ENCODE data around the gene HOXB4.

The HOXB4 gene

GRCh38 chr17:48549914-48550501, 28.1 kb downstream of the HOXB4 start:
- H3K4me3 ChIP-seq (replicated peaks; ENCODE audit: low read depth, low read length): no peak overlapping the region
- DNase-seq (ENCODE audit: extremely low read depth, insufficient read length): no peak
- H3K36me3 ChIP-seq (ENCODE audit: control insufficient read depth, insufficient read depth, low read length): no peaks in the 10 kb centered on the region
- no peak for TF ChIP-seq CTCF (IDR thresholded peaks at IDR 0.05; ENCODE audit: insufficient read depth, low read length, poor library complexity, severe bottlenecking)
- H3K27me3 ChIP-seq (replicated peaks; ENCODE audit: control insufficient read depth, insufficient read depth, low read length): no peaks in the 10 kb centered on the region

- Histone ChIP-seq H3K27me3 (replicated peaks; ENCODE audit: control insufficient read depth, insufficient read depth, low read length) (no peaks in the 10 kb centered on the region), H3K36me3 (ENCODE audit: control insufficient read depth, insufficient read depth, low read length) (no peaks in the 10 kb centered on the region), H3K4me3 (replicated peaks; ENCODE audit: low read depth, low read length) (no peak overlapping the region)
- DNase-seq (ENCODE audit: extremely low read depth, insufficient read length): no peak
- no peak for TF ChIP-seq CTCF (IDR thresholded peaks at IDR 0.05; ENCODE audit: insufficient read depth, low read length, poor library complexity, severe bottlenecking)
These were observed 28.9 kb downstream of the HOXB4 start for GRCh38 chr17:48549281-48549630.

GRCh38 chr17:48548523-48549280, 29.4 kb downstream of the HOXB4 start:
- no peak for DNase-seq (ENCODE audit: extremely low read depth, insufficient read length)
- Histone ChIP-seq H3K36me3 (ENCODE audit: control insufficient read depth, insufficient read depth, low read length) (no peaks in the 10 kb centered on the region), H3K4me3 (replicated peaks; ENCODE audit: low read depth, low read length) (no peak overlapping the region), H3K27me3 (replicated peaks; ENCODE audit: control insufficient read depth, insufficient read depth, low read length) (no peaks in the 10 kb centered on the region)
- no peak for TF ChIP-seq CTCF (IDR thresholded peaks at IDR 0.05; ENCODE audit: insufficient read depth, low read length, poor library complexity, severe bottlenecking)

- no peak for DNase-seq (ENCODE audit: extremely low read depth, insufficient read length)
- no peak for TF ChIP-seq CTCF (IDR thresholded peaks at IDR 0.05; ENCODE audit: insufficient read depth, low read length, poor library complexity, severe bottlenecking)
- Histone ChIP-seq H3K36me3 (ENCODE audit: control insufficient read depth, insufficient read depth, low read length) (no peaks in the 10 kb centered on the region), H3K4me3 (replicated peaks; ENCODE audit: low read depth, low read length) (no peak overlapping the region), H3K27me3 (replicated peaks; ENCODE audit: control insufficient read depth, insufficient read depth, low read length) (no peaks in the 10 kb centered on the region)
These were observed 30.2 kb downstream of the HOXB4 start for GRCh38 chr17:48547808-48548522.

- no peak for TF ChIP-seq CTCF (IDR thresholded peaks at IDR 0.05; ENCODE audit: insufficient read depth, low read length, poor library complexity, severe bottlenecking)
- DNase-seq (ENCODE audit: extremely low read depth, insufficient read length): no peak
- Histone ChIP-seq H3K4me3 (replicated peaks; ENCODE audit: low read depth, low read length) (no peak overlapping the region), H3K36me3 (ENCODE audit: control insufficient read depth, insufficient read depth, low read length) (no peaks in the 10 kb centered on the region), H3K27me3 (replicated peaks; ENCODE audit: control insufficient read depth, insufficient read depth, low read length) (no peaks in the 10 kb centered on the region)
These were observed 31.0 kb downstream of the HOXB4 start for GRCh38 chr17:48546924-48547807.
